Spinal cord (tissue), 10 donors: Measurements from ENCODE around the gene DYNAP. TPM values are rescaled to one million over a fixed set of nuclear protein-coding genes. Genes with fewer than 3 reads are reported as not detected.

ENCODE experiments used
- DNase-seq, 6 donors: peaks; one replicate each; pipeline versions ENCODE4 v3.0.0 to v3.0.0-alpha.2; 2013 to 2015; ENCODE audit warnings: low spot score in 6 of 6, low read depth in 4 of 6
- H3K27ac ChIP-seq: one replicate; pipeline ENCODE4 v1.5.1; 2013; ENCODE audit warnings: low read depth, low read length, control low read depth
- H3K27me3 ChIP-seq: one replicate; pipeline ENCODE4 v1.6.1; 2013; ENCODE audit warnings: low read length; ENCODE audit not compliant: control insufficient read depth, insufficient read depth
- H3K36me3 ChIP-seq: one replicate; pipeline ENCODE4 v1.6.1; 2013; ENCODE audit warnings: low read length; ENCODE audit not compliant: control insufficient read depth, insufficient read depth
- H3K4me1 ChIP-seq: one replicate; pipeline ENCODE4 v1.6.1; 2013; ENCODE audit warnings: low read length; ENCODE audit not compliant: control insufficient read depth, insufficient read depth
- H3K4me3 ChIP-seq: one replicate; pipeline ENCODE4 v1.5.1; 2013; ENCODE audit warnings: low read depth, low read length, control low read depth
- H3K9me3 ChIP-seq: one replicate; pipeline ENCODE4 v1.6.1; 2013; ENCODE audit warnings: low read length; ENCODE audit not compliant: control insufficient read depth, insufficient read depth
- WGBS: methylation state at CpG from one replicate; pipeline ENCODE4 v1.1.5; 2013; ENCODE audit warnings: missing lambda C conversion rate; ENCODE audit not compliant: insufficient coverage; 5-methylcytosine and 5-hydroxymethylcytosine counted together
- polyA plus RNA-seq, 2 donors: library from polyadenylated mRNA; unstranded; fragments of 120-200 nt; gene quantifications; one replicate each; pipeline ENCODE4 v1.2.1, GENCODE V29; 2013; ENCODE audit not compliant: insufficient read length in 2 of 2
- total RNA-seq, 2 donors: library from RNA; depleted of rRNA in 1 of 2; stranded (reverse); fragments of 120-200 nt in 1 of 2; fragments of >200 nt in 1 of 2; gene quantifications; one replicate each; pipeline versions ENCODE4 v1.2.3 to v1.2.4, GENCODE V29; 2013 to 2014
- donor health status: healthy.

Gene DYNAP
- total and polyA plus RNA-seq, 4 donors, result 0.08 TPM; not detected in 3

DNA sequence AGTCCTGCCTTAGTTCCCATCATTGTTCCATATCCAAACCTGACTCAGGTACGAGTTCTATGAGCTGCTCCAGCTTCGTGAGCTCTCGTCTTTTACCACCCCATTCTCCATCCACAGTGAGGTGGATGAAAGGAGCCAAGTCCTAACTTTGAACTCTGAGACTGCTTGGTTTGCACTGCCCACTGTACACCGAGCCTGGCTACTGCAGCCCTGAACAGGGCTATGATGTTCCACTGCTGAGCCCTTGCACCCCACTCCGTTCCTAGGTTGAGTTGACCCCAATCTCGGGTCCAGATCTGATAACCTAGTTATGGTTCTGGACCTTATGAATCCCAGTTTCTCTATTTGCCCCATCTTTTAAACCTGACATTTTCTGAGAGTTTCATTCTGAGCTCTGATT is 5.3 kb upstream of the DYNAP start:
- Histone ChIP-seq H3K27me3 (no peaks in the 10 kb centered on the region), H3K9me3 (no peaks in the 10 kb centered on the region), H3K36me3 (no peaks in the 10 kb centered on the region), H3K4me1 (no peaks in the 10 kb centered on the region), H3K27ac (no peak overlapping the region), H3K4me3 (no peak overlapping the region)
- WGBS, result 90% methylated on average over 4 of the region's 6 CpGs
- no peak for DNase-seq

DNA sequence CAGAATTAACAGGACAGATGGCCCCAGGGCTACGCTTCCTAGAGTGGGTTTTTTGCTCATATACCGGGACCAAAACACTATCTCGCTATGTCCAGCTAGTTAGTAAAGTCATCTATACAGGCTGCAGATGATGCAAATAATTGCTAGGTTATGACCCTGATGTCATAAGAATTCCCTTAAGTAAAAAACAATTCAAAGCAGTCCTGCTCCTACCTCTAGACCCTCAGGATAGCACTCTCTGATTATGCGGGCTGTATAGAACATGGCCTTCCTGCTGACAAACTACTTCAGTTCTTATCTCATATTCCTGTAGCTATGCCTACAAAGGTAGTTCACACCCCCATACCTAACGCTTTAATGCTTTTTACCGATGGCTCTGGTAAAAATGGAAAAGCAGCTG is 13.2 kb downstream of the DYNAP start:
- no peak for DNase-seq
- H3K27me3 ChIP-seq, result no peaks in the 10 kb centered on the region
- 100% methylated on average over 1 of the region's 6 CpGs for WGBS
- no peak overlapping the region for H3K27ac ChIP-seq
- H3K9me3 ChIP-seq, result no peaks in the 10 kb centered on the region
- no peaks in the 10 kb centered on the region for H3K36me3 ChIP-seq
- no peaks in the 10 kb centered on the region for H3K4me1 ChIP-seq
- H3K4me3 ChIP-seq, result no peak overlapping the region

DNA sequence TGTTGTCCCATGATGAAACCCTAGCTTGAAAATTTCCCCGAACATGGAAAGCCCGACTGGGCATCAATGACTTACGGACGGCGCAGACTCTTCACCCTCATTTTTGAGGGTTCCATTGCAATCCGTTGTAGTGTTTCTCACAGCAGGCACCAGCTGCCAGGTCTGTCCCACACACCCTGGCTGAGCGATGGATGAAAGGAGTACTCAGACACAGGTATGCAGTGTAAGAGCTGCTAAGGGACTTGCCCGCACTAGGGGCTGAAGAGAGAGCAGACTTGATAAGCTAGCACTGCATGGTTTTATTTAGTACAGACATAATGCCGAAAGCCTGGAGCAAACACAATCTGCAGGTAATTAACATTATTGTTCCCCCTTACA is 15.8 kb downstream of the DYNAP start:
- no peak for DNase-seq
- no peak overlapping the region for H3K4me3 ChIP-seq
- WGBS, result 92% methylated on average over 9 of the region's 9 CpGs
- H3K4me1 ChIP-seq, result no peaks in the 10 kb centered on the region
- H3K27ac ChIP-seq, result no peak overlapping the region
- no peaks in the 10 kb centered on the region for H3K36me3 ChIP-seq
- H3K27me3 ChIP-seq, result no peaks in the 10 kb centered on the region
- H3K9me3 ChIP-seq, result no peaks in the 10 kb centered on the region

GRCh38 chr18:54607213-54608027 is 16.4 kb downstream of the DYNAP start:
- Histone ChIP-seq H3K4me3 (no peak overlapping the region), H3K27me3 (no peaks in the 10 kb centered on the region), H3K36me3 (no peaks in the 10 kb centered on the region), H3K9me3 (no peaks in the 10 kb centered on the region), H3K4me1 (no peaks in the 10 kb centered on the region), H3K27ac (no peak overlapping the region)
- no peak for DNase-seq
- 88% methylated on average over 4 of the region's 11 CpGs for WGBS

DNA sequence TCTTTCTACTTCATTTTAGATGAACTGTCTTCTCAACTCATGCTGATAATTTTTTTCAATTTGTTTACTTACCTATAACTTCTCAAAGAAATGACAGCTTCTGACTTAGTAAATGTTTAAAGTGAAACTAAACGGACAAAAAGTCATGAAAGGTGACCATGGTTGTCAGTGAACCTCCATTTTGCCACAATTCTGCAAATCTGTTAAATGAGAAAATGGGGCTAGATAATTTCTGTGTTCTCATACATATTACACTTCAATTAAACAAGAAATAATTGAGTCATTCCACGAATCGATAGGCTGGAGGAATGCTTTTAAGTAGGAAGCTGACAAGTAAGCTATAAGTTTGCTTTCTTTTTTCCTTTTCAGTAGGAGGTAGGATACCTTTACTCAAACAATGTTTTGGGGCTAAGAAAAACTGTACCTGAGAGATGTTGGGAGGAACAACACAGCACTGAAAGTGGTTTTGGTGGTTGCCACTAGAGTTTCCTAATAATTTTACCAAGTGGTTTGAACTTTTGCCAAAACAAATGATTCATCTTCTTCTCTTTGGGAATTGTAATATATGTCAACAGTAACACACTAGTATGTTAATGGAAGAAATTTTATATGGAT is 17.1 kb downstream of the DYNAP start:
- WGBS, result no CpG with 5 or more reads among the region's 3 CpGs
- no peaks in the 10 kb centered on the region for H3K4me1 ChIP-seq
- H3K9me3 ChIP-seq, result no peaks in the 10 kb centered on the region
- no peaks in the 10 kb centered on the region for H3K27me3 ChIP-seq
- no peak overlapping the region for H3K27ac ChIP-seq
- H3K36me3 ChIP-seq, result no peaks in the 10 kb centered on the region
- DNase-seq, result no peak
- no peak overlapping the region for H3K4me3 ChIP-seq

GRCh38 chr18:54611816-54612215 is 20.8 kb downstream of the DYNAP start:
- Histone ChIP-seq H3K9me3 (no peaks in the 10 kb centered on the region), H3K36me3 (no peaks in the 10 kb centered on the region), H3K4me1 (no peaks in the 10 kb centered on the region), H3K27ac (no peak overlapping the region), H3K27me3 (no peaks in the 10 kb centered on the region), H3K4me3 (no peak overlapping the region)
- no peak for DNase-seq
- WGBS, result 100% methylated on average over 1 of the region's 2 CpGs

GRCh38 chr18:54612237-54612636 is 21.2 kb downstream of the DYNAP start:
- DNase-seq, result no peak
- Histone ChIP-seq H3K4me1 (no peaks in the 10 kb centered on the region), H3K27me3 (no peaks in the 10 kb centered on the region), H3K27ac (no peak overlapping the region), H3K9me3 (no peaks in the 10 kb centered on the region), H3K4me3 (no peak overlapping the region), H3K36me3 (no peaks in the 10 kb centered on the region)
- WGBS, result 83% methylated on average over 3 of the region's 4 CpGs

GRCh38 chr18:54613174-54613573 is 22.1 kb downstream of the DYNAP start:
- 86% methylated on average over 1 of the region's 4 CpGs for WGBS
- Histone ChIP-seq H3K4me1 (no peaks in the 10 kb centered on the region), H3K9me3 (no peaks in the 10 kb centered on the region), H3K4me3 (no peak overlapping the region), H3K27ac (no peak overlapping the region), H3K27me3 (no peaks in the 10 kb centered on the region), H3K36me3 (no peaks in the 10 kb centered on the region)
- no peak for DNase-seq

DNA sequence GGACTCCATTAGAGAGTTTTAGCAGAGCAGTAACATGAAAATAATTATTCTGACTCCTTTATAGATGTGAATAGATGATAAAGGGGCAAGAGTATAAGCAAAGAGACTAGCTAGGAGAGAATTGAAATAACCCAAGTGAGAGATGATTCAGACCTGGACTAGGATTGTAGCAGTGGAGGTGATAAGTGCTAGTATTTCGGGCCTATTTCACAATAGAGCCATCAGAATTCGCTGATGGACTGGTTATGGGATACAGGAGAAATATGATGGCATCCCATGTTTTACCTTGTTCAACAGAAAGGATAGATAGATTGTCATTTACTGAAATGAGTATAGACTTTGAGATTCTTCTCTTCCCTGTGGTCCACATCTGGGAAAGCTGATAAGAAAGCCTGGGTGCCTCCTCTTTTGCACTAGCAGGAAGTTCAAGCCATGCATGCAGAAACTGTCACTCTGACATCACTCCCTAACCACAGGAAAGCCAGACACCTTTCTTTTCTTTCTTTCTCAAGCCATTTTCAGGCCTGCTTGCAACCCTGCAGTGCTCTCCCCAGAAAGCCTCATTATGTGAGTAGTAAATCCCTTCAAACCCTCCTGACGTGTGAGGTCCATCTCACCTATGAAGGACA is 25.3 kb downstream of the DYNAP start:
- Histone ChIP-seq H3K4me1 (no peaks in the 10 kb centered on the region), H3K36me3 (no peaks in the 10 kb centered on the region), H3K9me3 (no peaks in the 10 kb centered on the region), H3K27me3 (no peaks in the 10 kb centered on the region), H3K4me3 (no peak overlapping the region), H3K27ac (no peak overlapping the region)
- WGBS, result no CpG with 5 or more reads among the region's 3 CpGs
- no peak for DNase-seq

DNA sequence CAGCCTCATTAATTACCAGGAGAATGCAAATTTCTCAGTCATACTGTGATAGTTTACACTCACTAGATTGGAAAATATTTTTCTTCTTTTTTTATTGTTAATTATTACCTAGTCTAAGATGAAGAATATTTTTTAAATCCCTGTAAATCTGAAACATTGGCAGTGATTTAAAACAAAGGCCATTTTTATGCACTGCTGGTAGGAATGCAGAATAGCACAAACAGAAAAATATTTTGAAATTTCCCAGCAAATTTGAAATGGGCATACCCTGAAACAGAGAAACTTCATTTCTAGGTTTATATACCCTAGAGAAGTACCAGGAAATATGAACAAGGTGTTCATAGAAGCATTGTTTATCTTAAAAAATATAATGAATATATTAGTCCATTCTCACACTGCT is 31.0 kb downstream of the DYNAP start:
- Histone ChIP-seq H3K27ac (no peak overlapping the region), H3K36me3 (no peaks in the 10 kb centered on the region), H3K27me3 (no peaks in the 10 kb centered on the region), H3K9me3 (no peaks in the 10 kb centered on the region), H3K4me3 (no peak overlapping the region), H3K4me1 (no peaks in the 10 kb centered on the region)
- DNase-seq, result no peak
